ENCODE data around the gene TNNT3.

Gene TNNT3

GRCh38 chr11:1899090-1899489 lies 20.4 kb upstream of the TNNT3 start:
- DNase-seq: no peak

GRCh38 chr11:1899686-1900085 lies 19.8 kb upstream of the TNNT3 start:
- DNase-seq: no peak

- DNase-seq: no peak
Observed at GRCh38 chr11:1906181-1906580, 13.3 kb upstream of the TNNT3 start.

GRCh38 chr11:1906611-1907423 lies 12.7 kb upstream of the TNNT3 start:
- no peak for DNase-seq

- no peak for DNase-seq
Observed at GRCh38 chr11:1908618-1909017, 10.9 kb upstream of the TNNT3 start.

GRCh38 chr11:1909524-1909923 lies 10.0 kb upstream of the TNNT3 start:
- no peak for DNase-seq

- no peak for DNase-seq
Observed at GRCh38 chr11:1912289-1912878, 7.1 kb upstream of the TNNT3 start.

GRCh38 chr11:1913271-1914060 lies 6.0 kb upstream of the TNNT3 start:
- no peak for DNase-seq

- DNase-seq: no peak
Observed at GRCh38 chr11:1915795-1916131, 3.7 kb upstream of the TNNT3 start.

- DNase-seq: no peak
Observed at GRCh38 chr11:1916132-1916985, 3.1 kb upstream of the TNNT3 start.

GRCh38 chr11:1916986-1917522 lies 2.4 kb upstream of the TNNT3 start:
- no peak for DNase-seq

GRCh38 chr11:1917523-1918435 lies 1.7 kb upstream of the TNNT3 start:
- DNase-seq: no peak

- no peak for DNase-seq
Observed at GRCh38 chr11:1918436-1919315, 827 bp upstream of the TNNT3 start.

- DNase-seq: no peak
Observed at GRCh38 chr11:1920128-1920908, 815 bp downstream of the TNNT3 start.

GRCh38 chr11:1920909-1921573 lies 1.5 kb downstream of the TNNT3 start:
- DNase-seq: no peak

GRCh38 chr11:1921574-1922141 lies 2.2 kb downstream of the TNNT3 start:
- DNase-seq: no peak

GRCh38 chr11:1922481-1923081 lies 3.1 kb downstream of the TNNT3 start:
- DNase-seq: no peak
